Endodermal cell (in vitro differentiated cells): ENCODE measurements around the gene LBH. TPM values are rescaled to one million over a fixed set of nuclear protein-coding genes. Genes with fewer than 3 reads are reported as not detected.
A peak's percentile ranks its signal among the peaks of the same experiment; 100 is the strongest.

ENCODE experiments used
- DNase-seq: peaks from one replicate; pipeline ENCODE4 v3.0.0-alpha.2; 2017
- H3K27ac ChIP-seq: 2 replicates; pipeline ENCODE4 v1.5.1; 2013; ENCODE audit warnings: mild to moderate bottlenecking, low read depth, low read length, moderate library complexity
- H3K27me3 ChIP-seq: 2 replicates; pipeline ENCODE4 v1.6.1; 2013; ENCODE audit warnings: mild to moderate bottlenecking, low read length, moderate library complexity; ENCODE audit not compliant: insufficient read depth, control insufficient read depth, poor library complexity, severe bottlenecking
- H3K36me3 ChIP-seq: 2 replicates; pipeline ENCODE4 v1.7.0; 2013; ENCODE audit warnings: mild to moderate bottlenecking, low read length, moderate library complexity; ENCODE audit not compliant: control insufficient read depth, insufficient read depth
- H3K4me1 ChIP-seq: one replicate; pipeline ENCODE4 v1.7.0; 2013; ENCODE audit warnings: low read length; ENCODE audit not compliant: control insufficient read depth, insufficient read depth
- H3K4me3 ChIP-seq: 2 replicates; pipeline ENCODE4 v1.5.1; 2013; ENCODE audit warnings: mild to moderate bottlenecking, low read length, moderate library complexity
- H3K9ac ChIP-seq: 2 replicates; pipeline ENCODE4 v1.6.1; 2013; ENCODE audit warnings: mild to moderate bottlenecking, low read length, moderate library complexity; ENCODE audit not compliant: poor library complexity, severe bottlenecking; ENCODE audit errors: extremely low read depth
- H3K9me3 ChIP-seq: 2 replicates; pipeline ENCODE4 v1.6.1; 2013; ENCODE audit warnings: mild to moderate bottlenecking, low read length, moderate library complexity; ENCODE audit not compliant: control insufficient read depth
- H3K27ac Mint-ChIP-seq: 2 replicates; pipeline ENCODE4 v1.8.0; 2020; ENCODE audit warnings: mixed read lengths
- H3K27me3 Mint-ChIP-seq: 2 replicates; pipeline ENCODE4 v1.8.0; 2021; ENCODE audit warnings: mild to moderate bottlenecking, mixed read lengths; ENCODE audit not compliant: insufficient read depth
- H3K36me3 Mint-ChIP-seq: 2 replicates; pipeline ENCODE4 v1.8.0; 2020; ENCODE audit warnings: low read depth, mixed read lengths
- H3K4me1 Mint-ChIP-seq: 2 replicates; pipeline ENCODE4 v1.8.0; 2020; ENCODE audit warnings: mixed read lengths
- H3K4me3 Mint-ChIP-seq: 2 replicates; pipeline ENCODE4 v1.8.0; 2020; ENCODE audit warnings: mild to moderate bottlenecking, moderate library complexity, mixed read lengths
- H3K9me3 Mint-ChIP-seq: 2 replicates; pipeline ENCODE4 v1.8.0; 2020; ENCODE audit warnings: mild to moderate bottlenecking, mixed read lengths
- WGBS, 2 experiments: methylation state at CpG; one replicate each; pipeline versions ENCODE4 v1.1.5 to v1.1.7; 2013; ENCODE audit warnings: missing lambda C conversion rate in 2 of 2, mixed read lengths in 1 of 2; ENCODE audit not compliant: insufficient coverage in 1 of 2, insufficient read length in 1 of 2; 5-methylcytosine and 5-hydroxymethylcytosine counted together
- total RNA-seq, 2 donors: library from RNA; stranded (reverse); fragmentation: NEBNext Ultra II Directional in 1 of 2; extraction: Animal tissue kit (Norgen Biotek cat#: 25700) in 1 of 2; gene quantifications; 2 replicates in 1 of 2; 3 replicates in 1 of 2; pipeline ENCODE4 v1.2.1, GENCODE V29; 2021
- TF ChIP-seq, protein P1 (sequence below): fragments of 200-600 bp; sonication (generic); conservative IDR thresholded peaks from 2 replicates; pipeline ENCODE4 v1.5.0; 2021; ENCODE audit warnings: antibody characterized with exemption, mild to moderate bottlenecking

The LBH gene
- total RNA-seq, 2 donors from 2014 or later = 48.0 to 50.0 TPM

- no peaks in the 10 kb centered on the region for H3K36me3 ChIP-seq
- H3K27me3 Mint-ChIP-seq = no peaks in the 10 kb centered on the region
- no peaks in the 10 kb centered on the region for H3K9me3 ChIP-seq
- DNase-seq = no peak
- TF ChIP-seq, protein P1, sequence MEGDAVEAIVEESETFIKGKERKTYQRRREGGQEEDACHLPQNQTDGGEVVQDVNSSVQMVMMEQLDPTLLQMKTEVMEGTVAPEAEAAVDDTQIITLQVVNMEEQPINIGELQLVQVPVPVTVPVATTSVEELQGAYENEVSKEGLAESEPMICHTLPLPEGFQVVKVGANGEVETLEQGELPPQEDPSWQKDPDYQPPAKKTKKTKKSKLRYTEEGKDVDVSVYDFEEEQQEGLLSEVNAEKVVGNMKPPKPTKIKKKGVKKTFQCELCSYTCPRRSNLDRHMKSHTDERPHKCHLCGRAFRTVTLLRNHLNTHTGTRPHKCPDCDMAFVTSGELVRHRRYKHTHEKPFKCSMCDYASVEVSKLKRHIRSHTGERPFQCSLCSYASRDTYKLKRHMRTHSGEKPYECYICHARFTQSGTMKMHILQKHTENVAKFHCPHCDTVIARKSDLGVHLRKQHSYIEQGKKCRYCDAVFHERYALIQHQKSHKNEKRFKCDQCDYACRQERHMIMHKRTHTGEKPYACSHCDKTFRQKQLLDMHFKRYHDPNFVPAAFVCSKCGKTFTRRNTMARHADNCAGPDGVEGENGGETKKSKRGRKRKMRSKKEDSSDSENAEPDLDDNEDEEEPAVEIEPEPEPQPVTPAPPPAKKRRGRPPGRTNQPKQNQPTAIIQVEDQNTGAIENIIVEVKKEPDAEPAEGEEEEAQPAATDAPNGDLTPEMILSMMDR = no peak
- no peaks in the 10 kb centered on the region for H3K36me3 Mint-ChIP-seq
- H3K4me1 ChIP-seq = peaks cover 13% of the 10 kb centered on the region
- H3K9me3 Mint-ChIP-seq = peaks cover 3% of the 10 kb centered on the region
- H3K4me1 Mint-ChIP-seq = peaks cover 37% of the 10 kb centered on the region
- H3K9ac ChIP-seq = no peak overlapping the region
- H3K27ac ChIP-seq = no peak overlapping the region
- no peak overlapping the region for H3K27ac Mint-ChIP-seq
- no peak overlapping the region for H3K4me3 Mint-ChIP-seq
- H3K4me3 ChIP-seq = no peak overlapping the region
- 85 to 95% methylated on average over 9 to 14 of the region's 14 CpGs for WGBS, 2 experiments
- no peaks in the 10 kb centered on the region for H3K27me3 ChIP-seq
These were observed 52.7 kb downstream of the LBH start for GRCh38 chr2:30283931-30284565.

DNA sequence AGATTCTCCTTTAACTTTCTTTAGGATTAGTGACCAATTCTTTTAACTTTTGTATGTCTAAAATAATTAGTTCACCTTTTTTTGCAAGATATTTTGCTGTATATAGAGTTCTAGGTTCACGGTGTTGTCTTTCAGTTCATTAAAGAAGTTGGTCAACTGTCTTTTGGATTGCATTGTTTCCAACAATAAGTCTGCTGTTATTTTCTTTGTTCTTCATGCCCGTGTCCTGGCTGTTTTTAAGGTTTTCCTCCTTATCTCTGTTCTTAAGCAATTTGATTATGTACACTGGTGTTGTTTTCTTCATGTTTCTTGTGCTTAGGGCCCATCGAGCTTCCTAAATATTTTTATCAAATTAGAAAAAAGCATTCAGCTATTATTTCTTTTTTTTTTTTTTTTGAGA is 54.4 kb downstream of the LBH start:
- Mint-ChIP-seq H3K4me3 (no peak overlapping the region), H3K27me3 (no peaks in the 10 kb centered on the region), H3K4me1 (peaks cover 42% of the 10 kb centered on the region), H3K36me3 (no peaks in the 10 kb centered on the region), H3K27ac (no peak overlapping the region), H3K9me3 (peaks cover 3% of the 10 kb centered on the region)
- no peak overlapping the region for H3K9ac ChIP-seq
- peaks cover 15% of the 10 kb centered on the region for H3K4me1 ChIP-seq
- H3K27ac ChIP-seq = no peak overlapping the region
- DNase-seq = no peak
- WGBS, 2 experiments = 96 to 100% methylated on average over 1 to 3 of the region's 3 CpGs
- H3K9me3 ChIP-seq = no peaks in the 10 kb centered on the region
- H3K36me3 ChIP-seq = no peaks in the 10 kb centered on the region
- no peak overlapping the region for H3K4me3 ChIP-seq
- TF ChIP-seq, protein P1 = no peak
- H3K27me3 ChIP-seq = no peaks in the 10 kb centered on the region

DNA sequence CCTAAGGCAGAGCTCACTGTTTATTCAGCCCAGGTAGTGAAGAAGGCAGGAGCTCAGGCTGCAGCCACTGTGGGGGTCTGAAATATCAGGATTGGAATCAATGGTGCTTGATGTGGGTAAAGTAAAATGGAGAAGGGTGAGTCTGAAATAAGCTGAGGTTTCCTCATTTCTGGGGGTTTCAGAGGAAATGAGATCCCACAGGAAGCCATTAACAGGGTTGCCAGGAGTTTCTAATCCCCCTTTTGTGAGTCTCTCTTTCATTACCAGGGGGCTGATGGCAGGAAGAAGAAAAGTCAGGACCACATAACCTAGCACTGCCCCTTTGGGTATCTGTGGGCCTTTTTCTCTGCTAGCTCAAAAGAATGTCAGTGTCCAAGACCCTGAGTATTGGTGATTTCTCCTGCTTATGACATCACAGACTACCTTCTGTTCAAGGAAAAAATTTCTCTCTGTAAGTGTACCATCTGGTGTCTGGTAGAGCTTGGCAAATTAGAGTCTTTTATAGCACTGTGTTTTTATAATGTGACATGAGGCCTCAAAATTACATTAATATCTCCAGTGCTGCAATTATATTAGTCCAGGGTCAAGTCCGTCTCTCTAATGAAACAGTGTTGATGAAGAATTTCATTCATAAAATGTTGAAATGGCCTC is 56.0 kb downstream of the LBH start:
- DNase-seq = no peak
- peaks cover 3% of the 10 kb centered on the region for H3K9me3 Mint-ChIP-seq
- H3K4me1 Mint-ChIP-seq = peaks cover 39% of the 10 kb centered on the region
- peaks cover 15% of the 10 kb centered on the region for H3K4me1 ChIP-seq
- H3K4me3 Mint-ChIP-seq = no peak overlapping the region
- H3K36me3 Mint-ChIP-seq = no peaks in the 10 kb centered on the region
- H3K9ac ChIP-seq = no peak overlapping the region
- WGBS, 2 experiments = 94 to 100% methylated on average over 1 of the region's 1 CpG
- H3K27me3 Mint-ChIP-seq = no peaks in the 10 kb centered on the region
- no peaks in the 10 kb centered on the region for H3K36me3 ChIP-seq
- no peaks in the 10 kb centered on the region for H3K9me3 ChIP-seq
- TF ChIP-seq, protein P1 = no peak
- no peak overlapping the region for H3K27ac ChIP-seq
- no peak overlapping the region for H3K4me3 ChIP-seq
- peak overlapping the region; percentile 76 for H3K27ac Mint-ChIP-seq
- no peaks in the 10 kb centered on the region for H3K27me3 ChIP-seq
